Neural cell (in vitro differentiated cells): Measurements from ENCODE around the gene CAPNS1. TPM values are rescaled to one million over a fixed set of nuclear protein-coding genes. Genes with fewer than 3 reads are reported as not detected.

Source experiments
- H2AFZ ChIP-seq: fragments of 200-600, 300-800 bp; sonication (generic), shearing (Covaris generic); 2 replicates; pipeline ENCODE4 v1.6.0; 2014; ENCODE audit warnings: low read depth, mild to moderate bottlenecking, antibody characterized with exemption, low read length, moderate library complexity
- H3F3A ChIP-seq: fragments of 200-600 bp; shearing (Covaris generic); 2 replicates; pipeline ENCODE4 v1.6.1; 2016; ENCODE audit warnings: mild to moderate bottlenecking, moderate library complexity, mixed read lengths, antibody characterized with exemption, low read length; ENCODE audit not compliant: insufficient read depth, poor library complexity, severe bottlenecking
- H3K27ac ChIP-seq: fragments of 200-600, 300-800 bp; sonication (generic), shearing (Covaris generic); 2 replicates; pipeline ENCODE4 v1.5.1; 2014; ENCODE audit warnings: mild to moderate bottlenecking, low read length, moderate library complexity
- H3K27me3 ChIP-seq: fragments of 300-800, 200-600 bp; sonication (generic), shearing (Covaris generic); 2 replicates; pipeline ENCODE4 v1.6.0; 2014; ENCODE audit warnings: mild to moderate bottlenecking, low read depth, low read length, moderate library complexity; ENCODE audit not compliant: insufficient read depth
- H3K36me3 ChIP-seq: fragments of 300-800, 200-600 bp; sonication (generic), shearing (Covaris generic); 2 replicates; pipeline ENCODE4 v1.5.1; 2014; ENCODE audit warnings: mild to moderate bottlenecking, antibody characterized with exemption, low read length, moderate library complexity; ENCODE audit not compliant: insufficient read depth
- H3K4me2 ChIP-seq: fragments of 300-800, 200-600 bp; sonication (generic), shearing (Covaris generic); 2 replicates; pipeline ENCODE4 v1.6.0; 2014; ENCODE audit warnings: mild to moderate bottlenecking, low read length
- H3K4me3 ChIP-seq: fragments of 300-800, 200-600 bp; sonication (generic), shearing (Covaris generic); 2 replicates; pipeline ENCODE4 v1.5.1; 2014; ENCODE audit warnings: mild to moderate bottlenecking, low read length, moderate library complexity
- H3K79me2 ChIP-seq: fragments of 200-600 bp; shearing (Covaris generic); replicated peaks from 2 replicates; pipeline ENCODE4 v1.6.0; 2014; ENCODE audit warnings: mild to moderate bottlenecking, low read length, moderate library complexity; ENCODE audit not compliant: insufficient read depth
- H3K9ac ChIP-seq: fragments of 300-800, 200-600 bp; sonication (generic), shearing (Covaris generic); 2 replicates; pipeline ENCODE4 v1.6.1; 2016; ENCODE audit warnings: mild to moderate bottlenecking, low read length, mixed read lengths
- H3K9me2 ChIP-seq: fragments of 200-600 bp; shearing (Covaris generic); 2 replicates; pipeline ENCODE4 v1.6.1; 2016; ENCODE audit warnings: mild to moderate bottlenecking, low read length, mixed read lengths; ENCODE audit not compliant: insufficient read depth
- H3K9me3 ChIP-seq: fragments of 200-600, 300-800 bp; sonication (generic), shearing (Covaris generic); 2 replicates; pipeline ENCODE4 v1.6.1; 2016; ENCODE audit warnings: mild to moderate bottlenecking, mixed run types, low read length, moderate library complexity, mixed read lengths
- H4K20me1 ChIP-seq: fragments of 200-600 bp; shearing (Covaris generic); 2 replicates; pipeline ENCODE4 v1.6.1; 2016; ENCODE audit warnings: mild to moderate bottlenecking, mixed run types; ENCODE audit not compliant: insufficient read depth
- CTCF ChIP-seq: fragments of 450-650 bp; IDR thresholded peaks from 2 replicates; pipeline ENCODE4 v1.5.1; 2014; ENCODE audit warnings: antibody characterized with exemption, mild to moderate bottlenecking, moderate library complexity; ENCODE audit not compliant: poor library complexity, severe bottlenecking
- EP300 ChIP-seq: fragments of 450-650 bp; conservative IDR thresholded peaks from 2 replicates; pipeline ENCODE4 v1.6.1; 2014; ENCODE audit warnings: antibody characterized with exemption, mild to moderate bottlenecking, moderate library complexity; ENCODE audit not compliant: poor library complexity, severe bottlenecking
- EZH2 ChIP-seq: fragments of 200-600, 300-800 bp; shearing (Covaris generic), sonication (generic); IDR thresholded peaks from 2 replicates; pipeline ENCODE4 v1.6.1; 2014; ENCODE audit warnings: antibody characterized with exemption, low read length, borderline replicate concordance, mild to moderate bottlenecking; ENCODE audit not compliant: insufficient read depth, poor library complexity, severe bottlenecking
- MXI1 ChIP-seq: fragments of 450-650 bp; conservative IDR thresholded peaks from 2 replicates; pipeline ENCODE4 v1.6.1; 2014; ENCODE audit warnings: antibody characterized with exemption, mild to moderate bottlenecking; ENCODE audit not compliant: poor library complexity, severe bottlenecking
- RAD21 ChIP-seq: fragments of 450-650 bp; conservative IDR thresholded peaks from 2 replicates; pipeline ENCODE4 v1.6.1; 2014; ENCODE audit warnings: antibody characterized with exemption, mild to moderate bottlenecking, moderate library complexity
- REST ChIP-seq: IDR thresholded peaks from 2 replicates; pipeline ENCODE4 v1.6.1; 2012; ENCODE audit warnings: borderline replicate concordance
- SMC3 ChIP-seq: fragments of 450-650 bp; conservative IDR thresholded peaks from 2 replicates; pipeline ENCODE4 v1.6.1; 2014; ENCODE audit warnings: antibody characterized with exemption, mild to moderate bottlenecking, moderate library complexity; ENCODE audit not compliant: poor library complexity
- TAF1 ChIP-seq: IDR thresholded peaks from 2 replicates; pipeline ENCODE4 v1.6.1; 2012; ENCODE audit warnings: low read depth
- polyA plus RNA-seq: library from polyadenylated mRNA; depleted of rRNA; stranded (reverse); fragments of >200 nt; gene quantifications from 2 replicates; pipeline ENCODE4 v1.2.3, GENCODE V29; 2014

CAPNS1 gene
- polyA plus RNA-seq, 1 donor from 2014 or later: 67.3 TPM

GRCh38 chr19:36103842-36104552 lies 35.9 kb upstream of the CAPNS1 start:
- Histone ChIP-seq H3K27me3 (no peaks in the 10 kb centered on the region), H2AFZ (no peak overlapping the region), H3K36me3 (no peaks in the 10 kb centered on the region), H3K27ac (no peak overlapping the region), H3K79me2 (no peaks in the 10 kb centered on the region), H3K4me3 (no peak overlapping the region), H3K4me2 (no peak overlapping the region), H3K9me3 (no peaks in the 10 kb centered on the region), H4K20me1 (no peaks in the 10 kb centered on the region), H3F3A (no peaks in the 10 kb centered on the region), H3K9me2 (no peaks in the 10 kb centered on the region), H3K9ac (no peak overlapping the region)
- TF ChIP-seq REST (no peak), MXI1 (no peak), TAF1 (no peak), EP300 (no peak), RAD21 (no peak), CTCF (no peak), EZH2 (no peak)

GRCh38 chr19:36106441-36106840 lies 33.4 kb upstream of the CAPNS1 start:
- Histone ChIP-seq H3K4me3 (no peak overlapping the region), H3K79me2 (no peaks in the 10 kb centered on the region), H3K27me3 (no peaks in the 10 kb centered on the region), H4K20me1 (no peaks in the 10 kb centered on the region), H3K27ac (no peak overlapping the region), H3K36me3 (no peaks in the 10 kb centered on the region), H2AFZ (no peak overlapping the region), H3K9ac (no peak overlapping the region), H3K9me3 (no peaks in the 10 kb centered on the region), H3K9me2 (no peaks in the 10 kb centered on the region), H3K4me2 (no peak overlapping the region), H3F3A (no peaks in the 10 kb centered on the region)
- TF ChIP-seq SMC3: no peak
- TF ChIP-seq CTCF: no peak
- no peak for TF ChIP-seq RAD21
- no peak for TF ChIP-seq REST
